ENCODE data around the gene IDH3G.

The IDH3G gene

GRCh38 chrX:153769158-153769864, 24.9 kb downstream of the IDH3G start:
- TF ChIP-seq FOXM1 (IDR thresholded peaks at IDR 0.05; ENCODE audit: borderline replicate concordance) (no peak), FOXA1 (IDR thresholded peaks at IDR 0.05) (no peak), SUZ12 (IDR thresholded peaks at IDR 0.05) (no peak), TARDBP (IDR thresholded peaks at IDR 0.05) (no peak), PKNOX1 (IDR thresholded peaks at IDR 0.05) (no peak), ELF4 (IDR thresholded peaks at IDR 0.05) (no peak), BHLHE40 (IDR thresholded peaks at IDR 0.05; ENCODE audit: borderline replicate concordance) (no peak), ARNT (IDR thresholded peaks at IDR 0.05) (no peak), NFRKB (IDR thresholded peaks at IDR 0.05) (no peak), HDGF (IDR thresholded peaks at IDR 0.05; ENCODE audit: borderline replicate concordance) (no peak), CTBP1 (IDR thresholded peaks at IDR 0.05; ENCODE audit: borderline replicate concordance) (no peak)
- ChIA-PET CTCF (no interaction called here), POLR2A (no interaction called here)
- no peak for DNase-seq (ENCODE audit: extremely low spot score)

GRCh38 chrX:153768311-153769157, 25.6 kb downstream of the IDH3G start:
- TF ChIP-seq FOXM1 (IDR thresholded peaks at IDR 0.05; ENCODE audit: borderline replicate concordance) (no peak), ELF4 (IDR thresholded peaks at IDR 0.05) (no peak), SUZ12 (IDR thresholded peaks at IDR 0.05) (no peak), NFRKB (IDR thresholded peaks at IDR 0.05) (no peak), TARDBP (IDR thresholded peaks at IDR 0.05) (no peak), PKNOX1 (IDR thresholded peaks at IDR 0.05) (no peak), L3MBTL2 (conservative IDR thresholded peaks at IDR 0.05) (no peak), ZNF384 (IDR thresholded peaks at IDR 0.05) (no peak), FOXA1 (IDR thresholded peaks at IDR 0.05) (no peak), FOXK2 (IDR thresholded peaks at IDR 0.05) (no peak), LEF1 (IDR thresholded peaks at IDR 0.05; ENCODE audit: borderline replicate concordance) (no peak), CTBP1 (IDR thresholded peaks at IDR 0.05; ENCODE audit: borderline replicate concordance) (no peak), HDGF (IDR thresholded peaks at IDR 0.05; ENCODE audit: borderline replicate concordance) (no peak), ARNT (IDR thresholded peaks at IDR 0.05) (no peak), SP1 (IDR thresholded peaks at IDR 0.05) (no peak), BHLHE40 (IDR thresholded peaks at IDR 0.05; ENCODE audit: borderline replicate concordance) (no peak)
- no peak for DNase-seq (ENCODE audit: extremely low spot score)
- ChIA-PET POLR2A (no interaction called here), CTCF (no interaction called here)

GRCh38 chrX:153767674-153768055, 26.5 kb downstream of the IDH3G start:
- no peak for DNase-seq (ENCODE audit: extremely low spot score)
- ChIA-PET POLR2A (interaction anchor here (0.9 to 2.2 kb wide), 2 partner anchors 161 to 193 kb away, joined by 3 to 7 read pairs; no protein-coding TSS in a partner anchor), CTCF (interaction anchor here (1.0 kb wide), 1 partner anchor 155 kb away, joined by 3 read pairs; no protein-coding TSS in a partner anchor)
- TF ChIP-seq SUZ12 (IDR thresholded peaks at IDR 0.05) (no peak), FOXK2 (IDR thresholded peaks at IDR 0.05) (no peak), ARNT (IDR thresholded peaks at IDR 0.05) (no peak), FOXM1 (IDR thresholded peaks at IDR 0.05; ENCODE audit: borderline replicate concordance) (no peak), ELF4 (IDR thresholded peaks at IDR 0.05) (no peak), L3MBTL2 (conservative IDR thresholded peaks at IDR 0.05) (no peak), NFRKB (IDR thresholded peaks at IDR 0.05) (no peak), TARDBP (IDR thresholded peaks at IDR 0.05) (no peak)

- DNase-seq (ENCODE audit: extremely low spot score): no peak
- POLR2A ChIA-PET: interaction anchor here (0.9 to 2.2 kb wide), 3 partner anchors 160 to 193 kb away, joined by 3 to 7 read pairs (median 3); no protein-coding TSS in a partner anchor
- TF ChIP-seq SUZ12 (IDR thresholded peaks at IDR 0.05) (no peak), L3MBTL2 (conservative IDR thresholded peaks at IDR 0.05) (no peak), ARNT (IDR thresholded peaks at IDR 0.05) (no peak), TARDBP (IDR thresholded peaks at IDR 0.05) (no peak), LEF1 (IDR thresholded peaks at IDR 0.05; ENCODE audit: borderline replicate concordance) (no peak), HDGF (IDR thresholded peaks at IDR 0.05; ENCODE audit: borderline replicate concordance) (no peak), FOXK2 (IDR thresholded peaks at IDR 0.05) (no peak), ELF4 (IDR thresholded peaks at IDR 0.05) (no peak), PKNOX1 (IDR thresholded peaks at IDR 0.05) (no peak), ZNF384 (IDR thresholded peaks at IDR 0.05) (no peak), SP1 (IDR thresholded peaks at IDR 0.05) (no peak), NFRKB (IDR thresholded peaks at IDR 0.05) (no peak), FOXM1 (IDR thresholded peaks at IDR 0.05; ENCODE audit: borderline replicate concordance) (no peak)
- CTCF ChIA-PET: interaction anchor here (0.6 to 2.2 kb wide), 4 partner anchors 35 to 180 kb away, joined by 3 to 10 read pairs (median 3); no protein-coding TSS in a partner anchor
Measured at GRCh38 chrX:153766871-153767673, 27.1 kb downstream of the IDH3G start.
